HG02642 (cell line): ENCODE data around the gene CD22.

Experiments used
- ATAC-seq: cut with Tn5 transposase; IDR thresholded peaks from one replicate; pipeline ENCODE4 v1.9.1; 2021; ENCODE audit warnings: mild to moderate bottlenecking; ENCODE audit not compliant: unreplicated experiment, poor library complexity

The CD22 gene

DNA sequence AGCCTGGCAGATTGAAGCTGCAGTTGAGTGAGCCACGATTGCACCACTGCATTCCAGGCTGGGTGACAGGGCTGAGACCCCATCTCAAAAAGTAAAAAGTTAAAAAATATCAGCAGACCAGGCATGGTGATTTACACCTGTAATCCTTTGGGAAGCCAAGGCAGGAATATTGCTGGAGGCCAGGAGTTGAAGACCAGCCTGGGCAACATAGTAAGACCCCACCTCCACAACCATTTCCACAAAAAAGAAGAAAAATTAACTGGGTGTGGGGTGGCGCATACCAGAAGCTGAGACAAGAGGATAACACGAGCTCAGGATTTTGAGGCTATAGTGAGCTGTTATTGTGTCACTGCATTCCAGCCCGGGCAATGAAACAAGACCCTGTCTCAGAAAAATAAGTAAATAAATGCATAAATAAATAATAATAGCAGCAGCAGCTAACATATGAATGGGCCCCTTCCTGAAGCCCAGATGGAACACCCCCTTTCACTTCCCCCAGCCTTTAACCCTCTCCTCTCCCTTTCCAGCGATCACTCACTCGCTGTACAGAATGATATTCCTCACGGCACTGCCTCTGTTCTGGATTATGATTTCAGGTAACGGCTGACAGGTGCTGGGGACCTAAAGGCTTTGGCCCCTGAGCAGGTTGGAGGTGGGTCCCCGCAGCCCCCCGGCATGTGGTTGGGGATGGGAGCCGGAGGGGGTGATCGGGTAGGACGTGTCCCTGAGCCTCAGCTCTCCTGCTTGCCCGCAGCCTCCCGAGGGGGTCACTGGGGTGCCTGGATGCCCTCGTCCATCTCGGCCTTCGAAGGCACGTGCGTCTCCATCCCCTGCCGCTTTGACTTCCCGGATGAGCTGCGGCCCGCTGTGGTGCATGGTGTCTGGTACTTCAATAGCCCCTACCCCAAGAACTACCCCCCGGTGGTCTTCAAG lies 33.9 kb upstream of the CD22 start:
- no peak for ATAC-seq

DNA sequence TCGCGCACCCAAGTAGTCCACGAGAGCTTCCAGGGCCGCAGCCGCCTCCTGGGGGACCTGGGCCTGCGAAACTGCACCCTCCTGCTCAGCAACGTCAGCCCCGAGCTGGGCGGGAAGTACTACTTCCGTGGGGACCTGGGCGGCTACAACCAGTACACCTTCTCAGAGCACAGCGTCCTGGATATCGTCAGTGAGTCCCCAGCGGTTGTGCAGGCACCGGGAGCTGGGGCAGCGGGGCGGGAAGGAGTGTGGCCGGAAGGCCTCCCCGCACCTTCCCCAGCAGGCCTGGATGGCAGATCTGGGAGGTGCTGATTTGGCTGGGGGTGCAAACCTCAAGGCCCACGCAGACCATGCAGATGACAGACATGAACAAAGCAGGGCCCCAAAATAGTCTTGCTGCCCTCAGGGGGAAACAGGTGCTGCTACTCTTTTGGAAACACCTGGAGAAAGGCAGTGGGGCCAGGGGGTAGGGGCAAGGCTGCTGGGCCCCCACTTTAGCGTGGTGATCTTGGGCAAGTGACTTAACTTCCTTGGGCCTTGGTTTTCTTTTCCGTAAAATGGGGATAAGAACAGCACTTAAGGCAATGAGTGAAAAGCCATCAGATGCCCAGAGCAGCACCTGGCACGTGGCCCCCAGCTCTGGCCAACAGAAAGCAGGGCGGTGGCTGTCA lies 33.1 kb upstream of the CD22 start:
- ATAC-seq, result peak; percentile 44

DNA sequence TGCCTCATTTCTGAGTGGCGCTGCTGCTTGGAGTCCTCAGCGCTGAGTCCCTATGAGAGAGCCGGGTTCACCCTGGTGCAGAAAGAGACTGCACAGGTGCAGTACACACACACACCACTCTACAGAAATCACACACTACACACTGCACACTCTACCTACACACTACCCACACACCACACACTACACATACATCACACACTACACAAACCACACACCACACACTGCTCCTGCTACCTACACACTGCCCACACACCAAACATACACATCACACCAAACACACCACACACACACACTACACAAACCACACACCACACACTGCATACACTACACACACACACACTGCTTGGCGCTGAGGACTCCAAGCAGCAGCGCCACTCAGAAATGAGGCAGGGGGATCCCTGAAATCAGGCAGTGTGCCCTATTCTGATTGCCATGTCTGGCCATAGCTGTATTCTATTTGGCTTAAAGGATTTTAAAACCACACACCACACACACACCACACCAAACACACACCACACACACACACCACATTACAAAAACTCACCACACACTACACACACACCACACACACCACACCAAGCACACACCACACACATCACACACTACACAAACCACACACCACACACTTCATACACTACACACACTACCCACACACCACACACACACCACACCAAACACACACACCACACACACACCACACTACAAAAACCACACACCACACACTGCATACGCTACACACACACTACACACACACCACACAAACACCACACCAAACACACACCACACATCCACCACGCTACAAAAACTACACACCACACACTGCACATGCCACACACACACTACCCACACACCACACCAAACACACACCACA lies 32.1 kb upstream of the CD22 start:
- ATAC-seq, result peak; percentile 33

DNA sequence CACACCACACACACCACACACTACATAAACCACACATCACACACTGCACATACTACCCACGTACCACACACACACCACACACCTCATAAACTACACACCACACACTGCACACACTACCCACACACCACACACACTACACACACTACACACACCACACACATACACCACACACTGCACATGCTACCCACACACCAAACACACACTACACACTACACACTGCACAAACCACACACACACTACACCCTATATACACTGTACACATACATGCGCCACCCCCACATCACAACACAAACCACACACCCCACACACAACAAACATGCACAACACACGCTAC lies 31.5 kb upstream of the CD22 start:
- ATAC-seq, result no peak

DNA sequence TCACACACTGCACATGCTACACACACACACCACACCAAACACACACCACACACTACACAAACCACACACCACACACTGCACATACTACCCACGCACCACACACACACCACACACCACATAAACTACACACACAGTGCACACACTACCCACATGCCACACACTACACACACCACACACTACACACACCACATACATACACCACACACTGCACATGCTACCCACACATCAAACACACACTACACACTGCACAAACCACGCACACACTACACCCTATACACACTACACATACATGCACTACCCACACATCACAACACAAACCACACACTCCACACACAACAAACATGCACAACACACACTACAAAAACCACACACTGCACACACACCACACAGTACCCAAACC lies 31.1 kb upstream of the CD22 start:
- no peak for ATAC-seq

DNA sequence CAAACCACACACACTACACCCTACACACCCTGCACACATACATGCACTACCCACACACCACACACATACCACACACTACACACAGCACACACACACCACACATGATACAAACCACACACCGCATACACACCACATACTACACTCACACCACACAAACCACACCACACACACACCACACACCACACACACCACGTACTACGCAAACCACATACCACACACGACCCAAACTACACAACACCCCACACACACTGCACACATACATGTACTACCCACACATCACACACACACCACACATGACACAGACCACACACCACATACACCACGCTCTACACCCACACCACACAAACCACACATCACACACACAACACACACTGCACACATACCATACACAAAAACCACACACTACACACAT lies 30.4 kb upstream of the CD22 start:
- no peak for ATAC-seq

DNA sequence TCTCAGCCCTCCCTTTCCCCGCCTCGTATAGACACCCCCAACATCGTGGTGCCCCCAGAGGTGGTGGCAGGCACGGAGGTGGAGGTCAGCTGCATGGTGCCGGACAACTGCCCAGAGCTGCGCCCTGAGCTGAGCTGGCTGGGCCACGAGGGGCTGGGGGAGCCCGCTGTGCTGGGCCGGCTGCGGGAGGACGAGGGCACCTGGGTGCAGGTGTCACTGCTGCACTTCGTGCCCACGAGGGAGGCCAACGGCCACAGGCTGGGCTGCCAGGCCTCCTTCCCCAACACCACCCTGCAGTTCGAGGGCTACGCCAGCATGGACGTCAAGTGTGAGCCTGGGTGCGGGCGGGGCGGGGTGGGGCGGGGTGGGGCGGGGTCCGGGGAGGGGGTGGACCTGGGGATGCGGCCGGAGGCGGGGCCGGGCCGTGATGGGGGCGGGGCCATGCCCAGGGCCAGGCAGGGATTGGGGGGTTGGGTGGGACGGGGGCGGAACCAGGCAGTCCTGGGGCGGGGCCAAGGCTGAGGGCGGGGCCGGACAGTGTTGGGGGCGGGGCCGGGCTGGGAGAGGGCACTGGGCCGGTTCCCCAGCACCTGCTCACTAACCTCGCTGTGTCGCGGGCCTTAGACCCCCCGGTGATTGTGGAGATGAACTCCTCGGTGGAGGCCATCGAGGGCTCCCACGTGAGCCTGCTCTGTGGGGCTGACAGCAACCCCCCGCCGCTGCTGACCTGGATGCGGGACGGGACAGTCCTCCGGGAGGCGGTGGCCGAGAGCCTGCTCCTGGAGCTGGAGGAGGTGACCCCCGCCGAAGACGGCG lies 29.3 kb upstream of the CD22 start:
- no peak for ATAC-seq

DNA sequence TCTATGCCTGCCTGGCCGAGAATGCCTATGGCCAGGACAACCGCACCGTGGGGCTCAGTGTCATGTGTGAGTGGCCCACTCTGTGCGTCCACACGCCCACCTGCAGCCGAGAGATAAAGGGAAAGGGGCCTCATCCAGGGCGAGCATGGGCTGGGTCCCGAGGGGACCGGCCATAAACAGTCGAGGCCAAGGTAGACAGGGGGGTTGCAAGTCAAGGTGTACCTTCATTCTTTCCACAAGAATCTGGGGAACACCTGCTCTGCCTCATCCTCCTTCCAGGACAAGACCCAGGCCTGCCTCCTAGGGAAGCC lies 28.7 kb upstream of the CD22 start:
- ATAC-seq, result no peak

DNA sequence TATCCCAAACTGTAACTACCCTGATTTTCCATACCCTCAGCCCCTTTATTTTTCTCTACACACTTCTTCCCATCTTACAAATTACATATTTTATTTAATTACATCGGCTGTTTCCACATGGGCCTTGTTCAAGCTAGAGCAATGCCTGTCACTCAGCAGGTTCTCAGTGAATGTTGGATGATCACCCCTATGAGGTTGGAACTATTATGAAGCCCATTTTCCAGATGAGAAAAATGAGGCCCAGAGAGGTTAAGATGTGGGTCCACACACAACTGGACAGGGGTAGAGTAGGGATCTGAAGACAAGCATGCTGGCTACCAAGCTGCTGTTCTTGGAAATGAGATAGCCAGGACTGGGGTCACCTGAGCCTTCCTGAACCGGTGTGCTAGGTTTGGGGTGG lies 27.0 kb upstream of the CD22 start:
- no peak for ATAC-seq

DNA sequence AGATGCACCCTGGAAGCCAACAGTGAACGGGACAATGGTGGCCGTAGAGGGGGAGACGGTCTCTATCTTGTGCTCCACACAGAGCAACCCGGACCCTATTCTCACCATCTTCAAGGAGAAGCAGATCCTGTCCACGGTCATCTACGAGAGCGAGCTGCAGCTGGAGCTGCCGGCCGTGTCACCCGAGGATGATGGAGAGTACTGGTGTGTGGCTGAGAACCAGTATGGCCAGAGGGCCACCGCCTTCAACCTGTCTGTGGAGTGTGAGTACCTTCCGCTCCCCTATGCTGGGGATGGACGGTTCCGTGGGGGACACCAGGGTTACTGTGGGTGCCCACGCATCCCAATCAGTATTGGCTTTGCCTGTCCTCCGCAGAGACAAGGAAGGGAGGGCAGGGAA lies 26.5 kb upstream of the CD22 start:
- ATAC-seq, result no peak

DNA sequence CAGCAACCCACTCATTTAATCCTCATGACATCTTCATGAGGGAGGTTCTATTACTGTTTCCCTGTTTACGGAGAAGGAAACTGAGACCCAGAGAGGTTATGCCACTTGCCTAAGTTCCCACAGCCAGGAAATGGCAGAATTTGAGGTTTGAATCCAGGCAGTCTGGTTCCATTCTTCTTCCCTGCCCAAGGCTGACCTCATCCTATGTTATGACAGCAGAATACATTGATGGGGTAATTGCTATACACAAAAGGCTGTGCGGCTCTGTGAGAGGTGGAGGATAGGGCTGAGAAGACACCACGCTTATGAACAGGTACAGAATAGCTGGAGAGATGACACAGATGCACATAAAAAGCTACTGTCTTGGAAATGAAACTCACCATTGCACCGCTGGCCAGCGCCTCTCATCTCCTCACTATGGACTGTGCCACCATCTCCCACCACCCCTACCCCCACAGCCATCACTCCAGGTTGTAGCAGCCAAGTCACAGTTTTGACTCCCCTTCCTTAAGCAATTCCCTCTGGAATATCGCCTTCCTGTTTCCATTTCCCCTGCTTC lies 25.6 kb upstream of the CD22 start:
- ATAC-seq, result no peak

DNA sequence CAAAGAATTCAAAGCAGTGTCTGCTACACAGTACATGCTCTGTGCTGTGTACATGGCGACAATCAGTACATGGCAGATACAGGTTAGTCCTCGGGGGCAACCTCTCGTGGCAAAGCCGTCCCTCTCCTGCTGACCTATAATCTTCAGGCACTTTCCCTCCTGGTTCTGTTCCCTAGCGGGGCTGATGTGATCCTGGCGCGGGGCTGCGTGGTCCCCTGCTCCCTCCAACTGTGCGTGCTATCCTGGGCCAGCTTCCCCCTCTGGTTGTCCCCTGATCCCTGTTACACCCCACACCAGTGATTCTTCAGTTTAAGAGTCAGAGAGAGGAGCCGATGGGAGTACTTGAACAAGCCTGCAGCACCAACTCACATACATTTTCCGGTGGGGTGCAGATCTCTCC lies 25.0 kb upstream of the CD22 start:
- ATAC-seq, result no peak

DNA sequence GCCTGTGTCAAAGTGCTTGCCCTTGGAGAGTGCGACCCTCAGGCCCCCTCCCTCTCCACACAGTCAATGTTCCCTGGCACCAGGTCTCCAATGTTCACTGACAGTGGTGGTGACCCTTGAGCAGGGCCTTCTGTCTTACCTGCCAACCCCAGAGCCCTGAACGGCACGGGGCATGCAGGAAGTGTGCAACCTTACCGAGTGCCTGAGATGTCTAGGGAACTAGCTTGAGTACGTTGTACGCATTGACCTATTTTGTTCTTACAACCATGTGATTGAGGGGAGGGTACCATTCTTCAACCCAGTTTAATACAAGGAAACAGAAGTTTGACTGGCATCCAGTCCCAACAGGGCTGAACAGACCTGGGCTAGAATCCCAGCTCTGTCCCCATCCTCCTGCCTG lies 23.8 kb upstream of the CD22 start:
- ATAC-seq, result no peak

DNA sequence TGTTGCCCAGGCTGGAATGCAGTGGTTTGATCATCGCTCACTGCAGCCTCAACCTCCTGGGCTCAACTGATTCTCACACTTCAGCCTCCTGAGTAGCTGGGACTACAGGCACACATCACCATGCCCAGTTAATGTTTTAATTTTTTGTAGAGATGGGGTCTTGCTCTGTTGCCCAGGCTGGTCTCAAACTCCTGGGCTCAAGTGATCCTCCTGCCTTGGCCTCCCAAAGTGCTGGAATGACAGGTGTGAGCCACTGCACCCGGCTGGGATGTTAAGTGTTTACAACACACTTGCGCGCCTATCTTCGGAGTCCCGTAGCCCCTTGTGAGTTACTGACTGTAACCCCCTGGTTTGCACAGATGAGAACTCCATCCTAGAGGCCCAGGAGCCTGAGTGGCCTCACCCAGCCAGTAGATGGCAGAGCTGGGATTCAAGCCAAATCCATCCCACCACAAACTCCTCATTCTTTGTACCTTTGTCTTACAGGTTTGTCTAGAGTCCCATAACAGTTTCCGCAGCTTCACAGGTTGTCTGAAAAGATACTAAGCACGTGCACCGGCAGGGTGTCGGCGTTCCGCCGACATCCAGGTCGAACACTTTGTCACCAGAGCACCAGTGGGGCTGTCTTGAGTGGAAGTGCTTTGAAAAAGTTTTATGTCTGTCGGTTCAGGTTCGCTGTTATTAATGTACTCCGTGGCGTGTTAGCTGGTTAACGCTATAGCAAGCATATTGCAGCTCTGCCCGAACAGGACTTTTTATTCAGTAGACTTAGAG lies 22.3 kb upstream of the CD22 start:
- ATAC-seq, result no peak

DNA sequence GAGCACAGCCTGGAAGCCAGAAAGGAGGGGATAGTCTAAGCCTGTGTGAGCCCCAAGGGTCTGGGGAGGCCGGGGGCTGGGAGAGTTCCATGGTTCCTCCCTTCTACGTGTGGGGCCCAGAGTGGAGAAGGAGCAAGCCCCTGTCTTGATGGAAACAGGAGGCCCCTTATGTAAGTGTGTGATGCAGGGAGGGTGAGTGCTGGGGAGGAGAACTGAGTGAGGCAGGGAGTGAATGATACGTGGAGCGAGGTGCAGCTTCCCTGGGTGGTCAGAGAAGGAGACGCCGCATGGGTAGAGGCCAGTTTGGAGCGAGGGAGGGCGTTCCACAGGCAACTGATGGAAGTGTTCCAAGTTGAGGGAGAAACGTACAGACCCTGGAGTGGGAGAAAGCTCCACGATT lies 21.1 kb upstream of the CD22 start:
- ATAC-seq, result no peak

DNA sequence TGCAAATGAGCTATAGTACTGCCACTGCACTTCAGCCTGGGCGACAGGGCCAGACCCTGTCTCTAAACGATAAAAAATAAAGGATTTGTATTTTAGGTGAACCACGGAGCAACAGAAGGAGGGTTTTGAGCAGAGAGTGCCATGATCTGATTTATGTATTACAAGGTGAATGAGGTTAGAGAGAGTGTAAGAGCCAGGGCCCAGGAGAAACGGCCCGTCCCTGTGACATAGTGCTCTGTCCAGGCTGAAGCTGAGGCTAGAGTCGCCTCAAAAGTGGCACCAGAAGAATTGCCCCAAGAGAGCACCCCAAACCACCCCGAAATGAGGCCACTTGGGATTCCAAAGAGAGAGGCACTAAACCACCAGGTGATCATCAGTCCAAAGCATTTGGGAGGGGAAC lies 20.1 kb upstream of the CD22 start:
- ATAC-seq, result no peak

DNA sequence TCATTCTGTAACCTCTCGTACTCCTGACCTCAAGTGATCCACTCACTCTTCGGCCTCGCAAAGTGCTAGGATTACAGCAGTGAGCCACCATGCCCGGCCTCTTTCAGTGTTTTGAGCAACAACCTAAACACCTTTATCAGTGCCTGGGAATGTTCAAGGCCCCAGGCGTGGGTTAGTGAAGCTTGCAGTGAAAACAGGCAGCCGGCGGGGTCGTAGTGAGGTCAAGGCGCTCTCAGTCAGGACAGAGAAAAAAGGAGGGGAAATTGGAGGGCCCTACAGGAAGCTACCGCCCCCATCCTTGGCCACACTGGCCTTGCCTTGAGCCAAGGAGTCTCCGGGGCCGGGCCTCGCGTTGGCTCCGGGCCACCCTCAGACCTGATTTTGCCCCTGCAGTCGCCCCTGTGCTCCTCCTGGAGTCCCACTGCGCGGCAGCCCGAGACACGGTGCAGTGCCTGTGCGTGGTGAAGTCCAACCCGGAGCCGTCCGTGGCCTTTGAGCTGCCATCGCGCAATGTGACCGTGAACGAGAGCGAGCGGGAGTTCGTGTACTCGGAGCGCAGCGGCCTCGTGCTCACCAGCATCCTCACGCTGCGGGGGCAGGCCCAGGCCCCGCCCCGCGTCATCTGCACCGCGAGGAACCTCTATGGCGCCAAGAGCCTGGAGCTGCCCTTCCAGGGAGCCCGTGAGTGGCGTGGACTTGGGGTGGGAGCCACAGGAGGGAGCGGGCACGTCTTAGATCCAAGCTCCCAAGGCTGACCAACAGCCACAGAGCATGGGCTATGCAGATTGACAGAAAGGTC lies 19.3 kb upstream of the CD22 start:
- no peak for ATAC-seq

DNA sequence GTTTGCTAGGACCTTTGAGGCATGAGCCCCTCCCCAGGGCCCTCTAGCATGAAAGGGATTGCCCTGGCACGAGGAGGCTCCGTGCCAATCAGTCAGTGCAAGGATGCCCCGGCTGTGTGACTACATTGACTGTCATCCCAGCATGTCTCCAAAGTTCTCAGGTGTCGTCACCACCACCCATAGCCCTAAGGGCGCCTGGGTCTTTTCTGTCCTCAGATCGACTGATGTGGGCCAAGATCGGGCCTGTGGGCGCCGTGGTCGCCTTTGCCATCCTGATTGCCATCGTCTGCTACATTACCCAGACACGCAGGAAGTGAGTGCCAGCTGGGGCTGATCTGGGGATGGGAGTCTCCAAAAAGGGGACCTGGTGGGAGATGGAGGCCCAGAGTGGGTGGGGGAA lies 18.7 kb upstream of the CD22 start:
- no peak for ATAC-seq
